Measurements from ENCODE around the gene KLHL25.

The KLHL25 gene

DNA sequence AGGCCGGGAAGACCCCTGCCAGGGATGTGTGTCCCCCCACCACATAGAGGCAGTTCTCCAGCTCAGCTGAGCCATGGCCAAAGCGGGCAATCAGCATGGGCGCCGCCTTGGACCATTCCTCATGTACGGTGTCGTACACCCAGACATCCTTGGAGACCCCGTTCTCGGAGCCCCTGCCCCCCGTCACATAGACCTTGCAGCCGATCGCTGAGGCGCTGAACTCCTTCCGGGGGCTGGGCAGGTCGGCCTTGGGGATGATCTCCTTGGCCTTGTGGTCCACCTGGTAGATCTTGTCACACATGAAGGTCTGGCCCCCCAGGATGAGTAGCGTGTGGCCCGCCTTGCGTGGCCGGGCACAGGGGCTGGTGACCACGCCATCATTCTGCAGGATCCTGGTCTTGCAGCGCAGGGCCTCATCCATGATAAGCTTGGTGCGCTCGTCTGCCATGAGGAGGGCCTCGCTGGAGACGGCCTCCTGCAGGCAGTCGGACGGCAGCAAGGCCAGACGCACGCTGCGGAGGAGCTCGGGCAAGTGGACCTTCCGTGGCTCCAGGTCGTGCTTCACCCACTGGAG, 26.0 kb downstream of the KLHL25 start:
- Histone ChIP-seq H3K27me3 (ENCODE audit: insufficient read depth, poor library complexity, severe bottlenecking) (no peaks in the 10 kb centered on the region), H3K27ac (ENCODE audit: poor library complexity, severe bottlenecking) (no peak overlapping the region), H3K9me3 (ENCODE audit: severe bottlenecking) (no peaks in the 10 kb centered on the region), H3K36me3 (ENCODE audit: low read depth) (no peaks in the 10 kb centered on the region), H3K4me1 (ENCODE audit: insufficient read depth, poor library complexity, severe bottlenecking) (peaks cover 26% of the 10 kb centered on the region), H3K4me3 (ENCODE audit: severe bottlenecking) (no peak overlapping the region)
- ATAC-seq (ENCODE audit: low read depth) (no peak), DNase-seq (ENCODE audit: low spot score) (no peak)
- TF ChIP-seq, protein P1, sequence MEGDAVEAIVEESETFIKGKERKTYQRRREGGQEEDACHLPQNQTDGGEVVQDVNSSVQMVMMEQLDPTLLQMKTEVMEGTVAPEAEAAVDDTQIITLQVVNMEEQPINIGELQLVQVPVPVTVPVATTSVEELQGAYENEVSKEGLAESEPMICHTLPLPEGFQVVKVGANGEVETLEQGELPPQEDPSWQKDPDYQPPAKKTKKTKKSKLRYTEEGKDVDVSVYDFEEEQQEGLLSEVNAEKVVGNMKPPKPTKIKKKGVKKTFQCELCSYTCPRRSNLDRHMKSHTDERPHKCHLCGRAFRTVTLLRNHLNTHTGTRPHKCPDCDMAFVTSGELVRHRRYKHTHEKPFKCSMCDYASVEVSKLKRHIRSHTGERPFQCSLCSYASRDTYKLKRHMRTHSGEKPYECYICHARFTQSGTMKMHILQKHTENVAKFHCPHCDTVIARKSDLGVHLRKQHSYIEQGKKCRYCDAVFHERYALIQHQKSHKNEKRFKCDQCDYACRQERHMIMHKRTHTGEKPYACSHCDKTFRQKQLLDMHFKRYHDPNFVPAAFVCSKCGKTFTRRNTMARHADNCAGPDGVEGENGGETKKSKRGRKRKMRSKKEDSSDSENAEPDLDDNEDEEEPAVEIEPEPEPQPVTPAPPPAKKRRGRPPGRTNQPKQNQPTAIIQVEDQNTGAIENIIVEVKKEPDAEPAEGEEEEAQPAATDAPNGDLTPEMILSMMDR (IDR thresholded peaks at IDR 0.05; ENCODE audit: poor library complexity, severe bottlenecking), result no peak

DNA sequence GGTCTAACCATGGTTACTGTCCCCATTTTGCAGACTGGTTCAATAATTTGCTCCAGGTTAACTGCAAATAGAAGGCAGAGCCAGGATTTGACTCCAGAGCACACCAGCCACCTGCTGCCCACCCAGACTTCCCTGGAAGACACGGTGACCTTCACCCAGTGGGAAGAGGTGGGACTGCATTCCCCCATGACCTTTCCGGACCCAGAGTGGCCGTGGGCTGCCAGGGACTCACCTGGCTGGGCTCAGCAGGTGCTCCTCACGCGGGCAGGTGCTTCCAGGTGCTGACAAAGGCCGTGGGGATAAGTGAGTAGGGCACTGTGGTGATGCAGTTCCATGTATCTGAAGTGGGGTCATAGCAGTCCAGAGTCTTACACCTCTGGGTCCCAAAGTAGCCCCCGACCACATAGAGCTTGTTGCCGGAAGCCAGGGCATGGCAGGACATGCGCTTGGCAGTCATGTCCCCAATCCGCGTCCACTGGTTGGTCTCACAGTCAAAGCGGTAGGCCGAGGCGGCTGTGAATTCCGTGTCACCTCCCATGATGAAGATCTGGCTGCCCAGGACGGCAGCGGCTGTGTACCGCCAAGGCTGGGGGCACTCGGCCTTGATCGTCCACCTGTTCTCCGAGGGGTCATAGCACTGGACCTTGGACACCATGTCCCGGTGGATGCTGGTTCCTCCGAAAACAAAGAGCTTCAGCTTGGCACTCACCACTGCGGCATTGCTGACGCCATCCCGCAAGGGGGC, 26.8 kb downstream of the KLHL25 start:
- Histone ChIP-seq H3K27me3 (ENCODE audit: insufficient read depth, poor library complexity, severe bottlenecking) (no peaks in the 10 kb centered on the region), H3K9me3 (ENCODE audit: severe bottlenecking) (no peaks in the 10 kb centered on the region), H3K4me1 (ENCODE audit: insufficient read depth, poor library complexity, severe bottlenecking) (peaks cover 27% of the 10 kb centered on the region), H3K36me3 (ENCODE audit: low read depth) (no peaks in the 10 kb centered on the region), H3K4me3 (ENCODE audit: severe bottlenecking) (no peak overlapping the region), H3K27ac (ENCODE audit: poor library complexity, severe bottlenecking) (no peak overlapping the region)
- no peak for DNase-seq (ENCODE audit: low spot score)
- TF ChIP-seq, protein P1 (IDR thresholded peaks at IDR 0.05; ENCODE audit: poor library complexity, severe bottlenecking), result no peak
- ATAC-seq (ENCODE audit: low read depth), result no peak

DNA sequence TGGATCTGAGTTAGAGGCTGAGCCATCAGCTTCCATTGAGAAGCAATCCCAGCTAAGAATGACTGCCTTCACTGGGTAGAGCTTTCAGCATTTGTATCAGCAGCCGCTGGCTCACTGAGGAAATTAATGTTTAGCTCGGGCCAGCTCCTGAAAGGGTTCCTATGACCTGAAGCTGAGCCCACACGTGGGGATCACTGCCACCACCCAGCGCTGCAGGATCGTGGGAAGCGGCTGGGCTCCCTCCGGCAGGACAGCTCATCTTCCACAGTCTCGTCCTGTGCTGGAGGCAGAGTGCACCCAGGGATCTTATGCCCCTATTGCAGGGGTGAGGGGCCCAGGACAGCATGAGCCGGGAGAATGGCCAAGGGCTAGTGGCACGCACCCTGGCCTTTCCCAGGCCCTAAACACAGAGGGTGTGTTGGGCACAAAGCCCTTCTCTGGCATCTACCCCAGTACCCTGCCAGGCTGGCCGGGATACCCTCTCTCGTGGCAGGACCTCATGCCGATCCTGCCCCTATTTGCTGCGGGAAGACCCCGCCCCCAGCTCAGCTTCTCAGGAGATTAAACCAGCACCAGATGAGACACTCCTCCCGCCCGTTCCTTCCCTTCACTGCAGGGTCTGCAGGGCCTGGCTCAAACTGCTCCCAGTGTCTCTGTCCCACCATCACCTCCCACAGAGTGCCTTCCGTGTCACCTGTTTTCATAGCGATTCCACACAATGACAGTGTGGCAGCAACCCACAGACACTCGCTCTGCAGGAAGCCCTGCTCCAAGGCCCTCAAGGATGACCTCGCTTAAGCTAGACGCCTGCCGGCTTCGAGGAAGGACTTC, 28.5 kb downstream of the KLHL25 start:
- TF ChIP-seq, protein P1 (IDR thresholded peaks at IDR 0.05; ENCODE audit: poor library complexity, severe bottlenecking), result no peak
- ATAC-seq (ENCODE audit: low read depth) (no peak), DNase-seq (ENCODE audit: low spot score) (no peak)
- Histone ChIP-seq H3K4me3 (ENCODE audit: severe bottlenecking) (no peak overlapping the region), H3K4me1 (ENCODE audit: insufficient read depth, poor library complexity, severe bottlenecking) (peaks cover 27% of the 10 kb centered on the region), H3K27me3 (ENCODE audit: insufficient read depth, poor library complexity, severe bottlenecking) (no peaks in the 10 kb centered on the region), H3K9me3 (ENCODE audit: severe bottlenecking) (no peaks in the 10 kb centered on the region), H3K36me3 (ENCODE audit: low read depth) (no peaks in the 10 kb centered on the region), H3K27ac (ENCODE audit: poor library complexity, severe bottlenecking) (no peak overlapping the region)

DNA sequence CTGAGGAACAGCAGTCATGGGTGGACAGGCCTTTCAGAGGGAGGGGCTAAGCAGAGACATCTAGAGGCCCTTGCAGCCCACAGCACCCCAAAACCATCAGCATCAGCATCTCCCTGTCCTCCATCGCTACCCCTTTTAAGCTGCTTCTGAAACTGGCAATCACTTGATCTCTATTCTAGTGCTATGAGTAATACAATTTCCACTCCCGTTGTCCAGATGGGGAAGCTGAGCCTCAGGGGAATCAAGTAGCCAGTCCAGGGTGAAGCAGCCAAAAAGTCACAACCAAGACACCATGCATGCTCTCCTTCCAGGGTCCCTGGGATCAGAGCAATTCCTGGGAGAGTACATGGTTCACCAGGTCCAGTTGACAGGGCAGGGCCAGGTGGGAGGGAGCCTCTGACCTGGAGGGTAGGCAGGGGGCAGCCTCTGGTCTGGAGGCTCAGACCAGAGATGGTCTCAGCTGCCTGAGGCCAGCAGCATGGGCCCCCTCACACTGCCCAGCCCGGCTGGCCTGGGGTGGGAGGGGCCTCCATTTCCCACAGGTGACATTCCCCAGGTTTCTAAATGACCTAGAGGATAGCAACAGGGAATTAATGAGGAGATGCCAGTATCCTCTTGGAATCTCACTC, 30.0 kb downstream of the KLHL25 start:
- no peak for DNase-seq (ENCODE audit: low spot score)

More for the DNA sequence above, 30.0 kb downstream of the KLHL25 start:
- Histone ChIP-seq H3K36me3 (ENCODE audit: low read depth) (no peaks in the 10 kb centered on the region), H3K27me3 (ENCODE audit: insufficient read depth, poor library complexity, severe bottlenecking) (no peaks in the 10 kb centered on the region), H3K4me1 (ENCODE audit: insufficient read depth, poor library complexity, severe bottlenecking) (peaks cover 20% of the 10 kb centered on the region), H3K27ac (ENCODE audit: poor library complexity, severe bottlenecking) (no peak overlapping the region), H3K9me3 (ENCODE audit: severe bottlenecking) (no peaks in the 10 kb centered on the region), H3K4me3 (ENCODE audit: severe bottlenecking) (no peak overlapping the region)
- ATAC-seq (ENCODE audit: low read depth), result no peak
- TF ChIP-seq, protein P1 (IDR thresholded peaks at IDR 0.05; ENCODE audit: poor library complexity, severe bottlenecking), result no peak
